Loucy (cell line): ENCODE results near the gene ACP3.

Experiments
- EZH2phosphoT487 ChIP-seq: fragments of 200-600 bp; IDR thresholded peaks from 2 replicates; pipeline ENCODE4 v1.6.1; 2018; ENCODE audit warnings: antibody characterized with exemption, mild to moderate bottlenecking, moderate library complexity, borderline replicate concordance
- TF ChIP-seq, protein P1 (sequence below): fragments of 200-600 bp; sonication (generic); conservative IDR thresholded peaks from 2 replicates; pipeline ENCODE4 v1.5.1; 2014; ENCODE audit warnings: mild to moderate bottlenecking, antibody characterized with exemption, low read length

DNA sequence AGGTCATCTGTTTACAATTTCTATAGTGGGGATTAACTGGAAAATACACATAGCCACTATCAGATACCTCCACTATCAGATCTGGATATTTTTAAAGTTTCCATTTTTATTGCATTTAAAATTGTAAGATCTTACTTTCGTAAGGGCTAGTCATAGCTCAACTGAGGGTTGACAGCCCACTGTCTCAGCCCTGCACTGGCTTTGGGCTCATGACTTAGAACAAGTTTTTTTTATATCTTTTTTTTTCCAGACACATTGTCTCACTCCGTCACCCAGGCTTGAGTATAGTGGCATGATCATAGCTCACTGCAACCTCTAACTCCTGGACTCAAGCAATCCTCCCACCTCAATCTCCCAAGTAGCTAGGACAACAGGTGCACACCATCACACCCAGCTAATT is 51.3 kb downstream of the ACP3 start:
- TF ChIP-seq, protein P1, sequence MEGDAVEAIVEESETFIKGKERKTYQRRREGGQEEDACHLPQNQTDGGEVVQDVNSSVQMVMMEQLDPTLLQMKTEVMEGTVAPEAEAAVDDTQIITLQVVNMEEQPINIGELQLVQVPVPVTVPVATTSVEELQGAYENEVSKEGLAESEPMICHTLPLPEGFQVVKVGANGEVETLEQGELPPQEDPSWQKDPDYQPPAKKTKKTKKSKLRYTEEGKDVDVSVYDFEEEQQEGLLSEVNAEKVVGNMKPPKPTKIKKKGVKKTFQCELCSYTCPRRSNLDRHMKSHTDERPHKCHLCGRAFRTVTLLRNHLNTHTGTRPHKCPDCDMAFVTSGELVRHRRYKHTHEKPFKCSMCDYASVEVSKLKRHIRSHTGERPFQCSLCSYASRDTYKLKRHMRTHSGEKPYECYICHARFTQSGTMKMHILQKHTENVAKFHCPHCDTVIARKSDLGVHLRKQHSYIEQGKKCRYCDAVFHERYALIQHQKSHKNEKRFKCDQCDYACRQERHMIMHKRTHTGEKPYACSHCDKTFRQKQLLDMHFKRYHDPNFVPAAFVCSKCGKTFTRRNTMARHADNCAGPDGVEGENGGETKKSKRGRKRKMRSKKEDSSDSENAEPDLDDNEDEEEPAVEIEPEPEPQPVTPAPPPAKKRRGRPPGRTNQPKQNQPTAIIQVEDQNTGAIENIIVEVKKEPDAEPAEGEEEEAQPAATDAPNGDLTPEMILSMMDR = no peak
- no peak for TF ChIP-seq EZH2phosphoT487
